PC-9 (cell line): ENCODE data around the gene PRKAG1.

ENCODE experiments used
- EZH2 ChIP-seq: fragments of 200-600 bp; sonication (generic); IDR thresholded peaks from 2 replicates; pipeline ENCODE4 v1.8.0; 2017; ENCODE audit warnings: antibody characterized with exemption, low read depth
- TF ChIP-seq, protein P1 (sequence below): fragments of 200-600 bp; sonication (generic); conservative IDR thresholded peaks from 2 replicates; pipeline ENCODE4 v1.6.1; 2017; ENCODE audit warnings: mixed run types, antibody characterized with exemption, mild to moderate bottlenecking, moderate library complexity

DNA sequence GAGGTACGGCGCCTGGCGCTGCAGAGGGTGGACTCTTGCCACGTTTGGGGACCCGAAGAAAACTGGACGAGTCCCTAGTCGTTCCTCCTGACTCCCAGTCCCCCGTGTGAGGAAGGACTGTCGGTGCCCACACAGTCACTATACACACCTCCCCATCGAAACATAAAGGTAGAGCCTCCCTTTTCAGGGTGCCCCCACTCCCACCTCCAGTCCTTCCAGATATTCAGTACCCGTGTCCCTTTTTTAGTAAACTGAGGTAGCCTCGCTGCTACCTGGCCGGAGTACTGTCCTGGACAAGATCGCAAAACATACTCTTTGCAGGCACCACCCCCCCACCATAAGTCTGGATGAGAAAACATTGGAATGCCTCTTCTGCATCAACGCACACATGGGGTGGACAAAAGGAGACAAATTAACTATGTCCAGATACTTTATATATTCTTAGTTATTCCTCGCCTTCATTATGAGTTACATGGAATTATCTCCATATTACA, 42.6 kb upstream of the PRKAG1 start:
- TF ChIP-seq, protein P1, sequence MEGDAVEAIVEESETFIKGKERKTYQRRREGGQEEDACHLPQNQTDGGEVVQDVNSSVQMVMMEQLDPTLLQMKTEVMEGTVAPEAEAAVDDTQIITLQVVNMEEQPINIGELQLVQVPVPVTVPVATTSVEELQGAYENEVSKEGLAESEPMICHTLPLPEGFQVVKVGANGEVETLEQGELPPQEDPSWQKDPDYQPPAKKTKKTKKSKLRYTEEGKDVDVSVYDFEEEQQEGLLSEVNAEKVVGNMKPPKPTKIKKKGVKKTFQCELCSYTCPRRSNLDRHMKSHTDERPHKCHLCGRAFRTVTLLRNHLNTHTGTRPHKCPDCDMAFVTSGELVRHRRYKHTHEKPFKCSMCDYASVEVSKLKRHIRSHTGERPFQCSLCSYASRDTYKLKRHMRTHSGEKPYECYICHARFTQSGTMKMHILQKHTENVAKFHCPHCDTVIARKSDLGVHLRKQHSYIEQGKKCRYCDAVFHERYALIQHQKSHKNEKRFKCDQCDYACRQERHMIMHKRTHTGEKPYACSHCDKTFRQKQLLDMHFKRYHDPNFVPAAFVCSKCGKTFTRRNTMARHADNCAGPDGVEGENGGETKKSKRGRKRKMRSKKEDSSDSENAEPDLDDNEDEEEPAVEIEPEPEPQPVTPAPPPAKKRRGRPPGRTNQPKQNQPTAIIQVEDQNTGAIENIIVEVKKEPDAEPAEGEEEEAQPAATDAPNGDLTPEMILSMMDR = no peak
- no peak for TF ChIP-seq EZH2
